K562 (cell line): ENCODE measurements around the gene TTC31. TPM values are rescaled to one million over a fixed set of nuclear protein-coding genes. Genes with fewer than 3 reads are reported as not detected.

Experiments
- CCAR2 ChIP-seq: fragments of 200-400 bp; formaldehyde crosslinking; IDR thresholded peaks from 2 replicates; pipeline ENCODE4 v1.6.1; 2017; ENCODE audit warnings: mild to moderate bottlenecking, low read depth, low read length
- CHCHD3 ChIP-seq: fragments of 250-450 bp; sonication (Bioruptor Pico); IDR thresholded peaks from 2 replicates; pipeline ENCODE4 v2.1.2; 2022; ENCODE audit warnings: mild to moderate bottlenecking
- CXXC5 ChIP-seq: fragments of 250-450 bp; sonication (Bioruptor Pico); IDR thresholded peaks from 2 replicates; pipeline ENCODE4 v1.8.0; 2022; ENCODE audit warnings: inconsistent platforms, mild to moderate bottlenecking, moderate library complexity
- EWSR1 ChIP-seq: fragments of 450-650 bp; IDR thresholded peaks from 2 replicates; pipeline ENCODE4 v1.6.1; 2018; ENCODE audit warnings: borderline replicate concordance, mild to moderate bottlenecking, low read depth, moderate library complexity; ENCODE audit not compliant: partially characterized antibody
- FOXO4 ChIP-seq: fragments of 450-650 bp; formaldehyde crosslinking; IDR thresholded peaks from 2 replicates; pipeline ENCODE4 v1.4.0; 2020; ENCODE audit warnings: mild to moderate bottlenecking, moderate library complexity
- FOXP1 ChIP-seq: sonication (generic); formaldehyde crosslinking; IDR thresholded peaks from 2 replicates; pipeline ENCODE4 v1.8.0; 2022; ENCODE audit warnings: mild to moderate bottlenecking, missing genetic modification reagents
- GTF2B ChIP-seq: IDR thresholded peaks from 2 replicates; pipeline ENCODE4 v1.6.1; 2011; ENCODE audit not compliant: insufficient read length; ENCODE audit errors: extremely low read depth
- HES1 ChIP-seq: fragments of 450-650 bp; IDR thresholded peaks from 2 replicates; pipeline ENCODE4 v1.6.1; 2016; ENCODE audit warnings: low read depth, mild to moderate bottlenecking, moderate library complexity
- MBD1 ChIP-seq: fragments of 250-450 bp; sonication (Bioruptor Pico); IDR thresholded peaks from 2 replicates; pipeline ENCODE4 v1.8.0; 2022; ENCODE audit warnings: inconsistent platforms
- MEIS2 ChIP-seq: fragments of 450-650 bp; IDR thresholded peaks from 2 replicates; pipeline ENCODE4 v1.6.1; 2014; ENCODE audit warnings: mild to moderate bottlenecking; ENCODE audit not compliant: partially characterized antibody
- SRSF7 ChIP-seq: fragments of 200-400 bp; formaldehyde crosslinking; optimal IDR thresholded peaks from 2 replicates; pipeline ENCODE3; 2017; ENCODE audit warnings: mild to moderate bottlenecking, low read depth, low read length
- TAF1 ChIP-seq: IDR thresholded peaks from 2 replicates; pipeline ENCODE4 v1.6.1; 2011; ENCODE audit warnings: mild to moderate bottlenecking, low read length, moderate library complexity; ENCODE audit not compliant: insufficient read depth, control insufficient read depth, severe bottlenecking; ENCODE audit errors: extremely low read depth
- UBTF ChIP-seq, 2 experiments: IDR thresholded peaks; 2 replicates each; pipeline ENCODE4 v1.6.1; 2012; ENCODE audit warnings: improper control_type of control experiment in 2 of 2, low read depth in 2 of 2, low read length in 2 of 2, borderline replicate concordance in 1 of 2
- ZFP91 ChIP-seq: sonication (generic); formaldehyde crosslinking; IDR thresholded peaks from 2 replicates; pipeline ENCODE4 v1.8.0; 2022; ENCODE audit warnings: mild to moderate bottlenecking, missing genetic modification reagents
- ZNF561 ChIP-seq: fragments of 450-650 bp; formaldehyde crosslinking; conservative IDR thresholded peaks from 2 replicates; pipeline ENCODE4 v1.4.0; 2020; ENCODE audit warnings: mild to moderate bottlenecking, moderate library complexity
- ZNF76 ChIP-seq: fragments of 250-450 bp; sonication (Bioruptor Pico); IDR thresholded peaks from 2 replicates; pipeline ENCODE4 v1.4.0; 2020; ENCODE audit warnings: mild to moderate bottlenecking, moderate library complexity, borderline replicate concordance
- polyA plus RNA-seq, 8 experiments: library from polyadenylated mRNA; depleted of rRNA in 4 of 8; stranded (reverse) in 5 of 8; unstranded in 3 of 8; fragments of >200 nt; fragmentation: Nextera tagmentation in 2 of 8; fragmentation: Illumina TruSeq in 1 of 8; extraction: Ambion mirVana in 2 of 8; extraction: Trizol in 1 of 8; gene quantifications; 2 replicates each; pipeline versions ENCODE4 v1.2.1 to v1.2.3, GENCODE V29; 2011 to 2014; ENCODE audit warnings: inconsistent platforms in 1 of 8, missing spikeins in 1 of 8
- total RNA-seq, 7 experiments: library from RNA; depleted of rRNA in 6 of 7; stranded (reverse); fragments of >200 nt in 6 of 7; fragmentation: Illumina TruSeq in 2 of 7; extraction: Trizol in 2 of 7; gene quantifications; 2 replicates each; pipeline versions ENCODE4 v1.2.1 to v1.2.3, GENCODE V29; 2011 to 2021; ENCODE audit warnings: low replicate concordance in 1 of 7

Gene TTC31
- total and polyA plus RNA-seq, 9 of the 15 experiments (the other 6 are each of a cell fraction or from before 2014, with no cell fraction given): 4.7 to 30.5 (median 15.9) TPM

GRCh38 chr2:74530239-74531187, 47.6 kb downstream of the TTC31 start (continued):
- TF ChIP-seq MEIS2 (no peak), FOXP1 (CRISPR knock-in tag) (no peak), FOXO4 (no peak), EWSR1 (no peak), ZFP91 (no peak), UBTF (IDR thresholded peaks at IDR 0.05; ENCODE audit: borderline replicate concordance in 1 of 2, low read depth in 2 of 2, low read length in 2 of 2) (peak in 1 of 2 experiments; percentile 88; a peak in 2 of 4 replicates), SRSF7 (no peak), CXXC5 (peak; percentile 84), HES1 (no peak), GTF2B (no peak), ZNF561 (CRISPR knock-in tag) (no peak), CCAR2 (no peak), CHCHD3 (no peak), TAF1 (peak; percentile 70), ZNF76 (CRISPR knock-in tag) (no peak), MBD1 (CRISPR knock-in tag) (no peak)
